HUDEP-2 (cell line): ENCODE measurements around the gene RMND1.
"Not testable (repeated sequence)": the region's sequence is repeated elsewhere in the genome, so short reads cannot be mapped to it uniquely, and the experiment has no call there.

Experiments
- DNase-seq, 76 experiments: peaks; one replicate each; lab custom pipeline; 2025; ENCODE audit not compliant: unreplicated experiment in 76 of 76; lab: John Stamatoyannopoulos, UW

The RMND1 gene

DNA sequence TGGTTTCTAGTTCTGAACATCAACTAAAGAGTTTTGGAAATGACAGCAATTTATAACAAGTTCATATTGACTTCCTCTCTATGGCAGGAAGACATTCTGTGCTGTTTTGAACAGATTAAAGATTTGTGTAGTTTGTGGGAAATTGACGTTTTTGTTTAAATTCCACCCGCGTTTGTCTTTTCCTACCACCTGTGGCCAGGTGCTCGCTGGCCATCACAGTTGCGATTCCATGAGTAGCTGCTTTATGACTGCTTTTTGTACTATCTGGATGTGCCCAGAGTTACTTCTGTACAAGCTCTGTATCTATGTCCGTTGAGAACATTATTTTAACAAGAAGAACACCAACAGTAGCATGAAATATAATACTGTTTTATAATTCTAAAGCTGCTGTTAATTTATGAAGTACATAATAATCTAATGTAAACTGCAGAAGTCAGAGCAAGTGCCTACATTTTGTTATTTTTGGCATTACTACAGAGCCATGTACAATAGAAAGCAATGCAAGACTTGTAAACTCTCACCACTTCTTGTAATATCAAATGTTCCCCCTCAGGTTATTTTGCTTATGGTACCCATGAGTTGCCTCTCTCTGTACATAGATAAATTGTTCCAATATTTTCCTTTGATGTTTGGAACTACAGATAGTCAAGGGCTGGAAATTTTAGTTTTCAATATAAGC lies 94.0 kb downstream of the RMND1 start:
- no peak for DNase-seq

DNA sequence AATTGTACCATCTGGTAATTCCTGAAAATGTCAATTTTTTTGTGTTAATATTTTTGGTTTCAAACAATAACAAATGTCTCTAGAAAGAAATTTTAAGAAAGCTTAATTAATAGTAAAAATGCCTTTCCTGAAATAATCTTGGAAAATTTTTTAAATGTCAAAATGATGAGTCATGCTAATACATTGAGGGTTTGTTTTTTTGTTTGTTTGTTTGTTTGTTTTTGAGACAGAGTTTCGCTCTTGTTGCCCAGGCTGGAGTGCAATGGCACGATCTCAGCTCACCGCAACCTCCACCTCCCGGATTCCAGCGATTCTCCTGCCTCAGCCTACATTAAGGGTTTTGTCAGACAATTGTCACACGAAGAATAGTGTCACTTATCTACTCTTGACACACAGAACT lies 94.9 kb downstream of the RMND1 start:
- DNase-seq = not testable (repeated sequence)
